NCI-H2171 treated with DMSO at 0.1 percent for 48 hours (cell line): ENCODE results near the gene CFAP77.

Experiments
- DNase-seq: peaks from one replicate; lab custom pipeline; 2025; lab: John Stamatoyannopoulos, UW

The CFAP77 gene

GRCh38 chr9:132582276-132582785, 172.3 kb downstream of the CFAP77 start, which contains the start of gene BARHL1:
BARHL1 (plus strand) TSS chr9:132582606; CDS start chr9:132582798, 192 bp downstream.
- DNase-seq = no peak

DNA sequence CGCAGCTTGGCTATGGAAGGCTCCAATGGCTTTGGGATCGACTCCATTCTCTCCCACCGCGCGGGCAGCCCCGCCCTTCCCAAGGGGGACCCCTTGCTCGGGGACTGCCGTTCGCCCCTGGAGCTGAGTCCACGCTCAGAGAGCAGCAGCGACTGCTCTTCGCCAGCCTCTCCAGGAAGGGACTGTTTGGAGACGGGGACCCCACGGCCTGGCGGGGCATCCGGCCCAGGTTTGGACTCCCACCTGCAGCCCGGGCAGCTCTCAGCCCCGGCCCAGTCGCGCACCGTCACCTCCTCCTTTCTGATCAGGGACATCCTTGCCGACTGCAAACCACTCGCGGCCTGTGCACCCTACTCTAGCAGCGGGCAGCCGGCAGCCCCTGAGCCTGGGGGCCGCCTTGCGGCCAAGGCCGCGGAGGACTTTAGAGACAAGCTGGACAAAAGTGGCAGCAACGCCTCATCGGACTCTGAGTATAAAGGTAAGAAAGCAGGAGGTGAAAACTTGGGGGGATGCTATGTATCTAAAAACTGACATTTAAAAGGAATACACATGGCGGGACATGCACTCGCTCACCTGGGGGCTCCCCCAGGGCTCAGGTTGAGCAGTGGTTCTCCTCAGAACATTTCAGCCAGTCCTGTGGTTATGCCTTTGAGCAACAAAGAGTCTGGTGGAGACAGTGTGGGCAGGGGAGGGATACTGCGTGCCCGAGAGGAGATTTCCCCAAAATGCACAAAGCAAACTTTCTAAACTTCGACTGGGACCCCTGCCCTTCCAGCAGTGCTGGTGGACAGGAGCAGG, 173.0 kb downstream of the CFAP77 start:
- no peak for DNase-seq

- no peak for DNase-seq
These were observed 173.7 kb downstream of the CFAP77 start for GRCh38 chr9:132583584-132584304.

- DNase-seq = no peak
These were observed 174.9 kb downstream of the CFAP77 start for GRCh38 chr9:132584601-132585560.

DNA sequence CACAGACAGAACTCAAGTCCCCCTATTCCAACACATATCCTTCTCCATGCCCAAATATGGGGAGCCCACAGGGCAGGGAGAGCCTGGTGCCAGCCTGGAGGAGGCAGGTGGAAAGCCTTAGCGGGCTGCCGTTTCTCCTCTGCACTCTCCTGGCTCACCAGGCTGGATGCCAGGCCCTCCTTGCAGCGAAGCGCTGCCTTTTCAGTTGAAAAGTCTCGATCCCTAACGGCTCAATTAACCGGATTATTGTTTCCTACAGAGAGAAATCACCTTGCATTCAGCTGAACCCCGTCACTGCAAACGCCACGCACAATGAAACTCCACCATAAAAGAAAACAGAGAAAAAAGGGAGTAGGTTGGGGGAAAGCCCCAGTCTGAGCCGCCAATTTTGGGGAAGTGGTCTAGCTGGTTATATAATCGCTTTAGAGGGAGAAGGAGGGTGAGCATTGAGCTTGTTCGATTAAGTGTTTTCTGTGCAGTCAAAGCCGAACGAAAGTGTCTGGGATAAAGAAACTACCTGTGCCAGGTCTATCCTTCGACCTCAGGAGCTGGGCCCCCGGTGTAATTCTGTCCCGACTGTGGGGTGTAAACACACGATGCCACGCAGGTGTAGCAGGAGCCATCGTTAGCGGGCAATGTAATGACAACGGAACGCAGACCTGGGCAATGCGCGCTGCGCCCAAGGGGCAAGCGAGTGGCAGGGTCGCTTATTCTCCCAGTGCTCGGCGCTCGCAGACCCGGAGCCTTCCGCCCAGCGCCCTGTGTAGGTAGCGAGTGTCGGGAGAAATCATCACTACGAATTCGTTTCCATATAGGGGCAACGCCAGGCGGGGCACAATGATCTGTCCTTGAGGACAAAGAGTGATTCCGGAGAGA, 176.2 kb downstream of the CFAP77 start:
- DNase-seq = no peak

GRCh38 chr9:132586830-132587591, 177.0 kb downstream of the CFAP77 start:
- DNase-seq = no peak

DNA sequence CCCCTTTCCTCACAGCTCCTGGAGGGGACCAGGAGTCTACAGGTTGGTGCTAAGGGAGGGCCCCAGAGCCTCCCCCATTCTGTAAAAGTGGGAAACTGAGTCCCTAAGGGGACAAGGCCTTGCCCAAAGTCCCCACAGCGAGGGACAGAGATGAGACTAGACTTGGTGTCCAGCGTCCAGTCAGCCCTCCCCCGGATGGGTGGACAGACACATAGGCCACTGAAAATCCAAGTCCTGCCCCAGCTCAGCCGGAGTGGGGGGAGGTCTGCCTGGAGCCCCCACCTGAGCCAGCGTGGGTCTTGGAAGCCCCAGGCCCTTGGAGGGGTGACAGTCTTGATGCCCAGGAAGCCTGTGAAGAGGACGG, 177.6 kb downstream of the CFAP77 start:
- DNase-seq = no peak

- DNase-seq = no peak
These were observed 178.1 kb downstream of the CFAP77 start for GRCh38 chr9:132588098-132588497.

DNA sequence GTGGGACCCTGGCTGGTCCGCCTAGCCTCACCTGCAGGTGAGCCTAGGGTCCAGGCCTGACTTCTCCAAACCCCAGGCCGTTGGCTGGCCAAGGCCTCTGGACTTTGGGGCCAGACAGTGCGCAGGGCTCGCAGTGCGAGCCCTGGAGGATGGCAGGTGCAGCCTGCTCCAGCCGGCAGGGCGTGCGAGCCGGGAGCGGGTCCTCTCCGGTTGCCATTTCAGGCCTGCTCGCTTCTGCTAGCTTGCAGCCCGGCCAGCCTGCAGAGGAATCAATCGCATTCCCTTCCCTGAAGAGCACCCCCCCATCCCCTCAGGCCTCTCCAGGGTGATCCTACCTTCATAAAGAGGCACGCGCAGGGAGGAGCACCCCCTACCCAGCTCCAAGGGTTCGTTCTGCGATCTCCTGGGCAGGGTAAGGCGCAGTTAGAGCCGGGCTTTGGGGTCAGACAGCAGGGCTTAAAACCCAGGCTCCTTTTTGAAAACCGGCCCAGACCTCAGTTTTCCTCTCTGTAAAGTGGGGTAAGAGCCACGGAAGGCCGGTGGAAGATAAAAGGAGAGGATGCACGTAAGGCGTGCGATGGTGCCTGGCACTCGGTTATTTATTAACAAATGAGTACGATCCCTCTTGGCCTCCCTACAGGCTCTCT, 178.6 kb downstream of the CFAP77 start:
- DNase-seq = no peak

GRCh38 chr9:132589148-132590036, 179.4 kb downstream of the CFAP77 start:
- DNase-seq = no peak

DNA sequence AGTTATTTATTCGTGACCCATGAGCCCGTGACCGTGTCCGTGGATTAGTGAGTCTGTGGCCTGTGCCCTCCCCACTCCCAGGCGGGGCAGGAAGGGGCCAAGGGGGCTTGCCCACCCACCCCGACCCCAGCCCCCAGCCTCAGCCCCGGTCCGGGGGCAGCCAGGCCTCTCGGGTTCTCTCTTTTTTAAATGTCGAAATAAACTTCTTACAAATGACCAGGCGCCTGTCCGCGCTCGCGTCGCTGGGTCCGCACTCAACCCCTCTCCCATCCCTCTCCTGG, 180.0 kb downstream of the CFAP77 start:
- DNase-seq = no peak

- peak; percentile 22 for DNase-seq
These were observed 180.5 kb downstream of the CFAP77 start for GRCh38 chr9:132590318-132591182.

DNA sequence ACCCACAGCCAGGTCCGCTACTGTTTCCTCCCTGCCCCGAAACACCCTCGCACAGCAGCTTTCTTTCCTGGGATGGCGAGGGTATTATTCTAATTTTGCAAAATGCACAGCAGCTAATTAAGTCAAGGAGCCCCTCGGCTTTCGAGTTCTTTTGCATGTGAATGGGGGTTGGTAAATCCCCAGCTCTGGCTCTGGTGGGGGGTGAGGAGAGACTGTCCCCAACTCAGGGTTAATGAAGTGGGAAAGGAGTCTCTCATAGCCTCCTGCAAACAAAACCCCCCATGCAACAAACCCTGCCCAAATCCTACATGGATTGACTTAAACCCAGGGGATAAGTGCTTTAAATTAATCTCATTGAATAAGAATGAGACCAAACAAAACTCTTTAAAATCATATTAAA, 181.2 kb downstream of the CFAP77 start:
- no peak for DNase-seq

DNA sequence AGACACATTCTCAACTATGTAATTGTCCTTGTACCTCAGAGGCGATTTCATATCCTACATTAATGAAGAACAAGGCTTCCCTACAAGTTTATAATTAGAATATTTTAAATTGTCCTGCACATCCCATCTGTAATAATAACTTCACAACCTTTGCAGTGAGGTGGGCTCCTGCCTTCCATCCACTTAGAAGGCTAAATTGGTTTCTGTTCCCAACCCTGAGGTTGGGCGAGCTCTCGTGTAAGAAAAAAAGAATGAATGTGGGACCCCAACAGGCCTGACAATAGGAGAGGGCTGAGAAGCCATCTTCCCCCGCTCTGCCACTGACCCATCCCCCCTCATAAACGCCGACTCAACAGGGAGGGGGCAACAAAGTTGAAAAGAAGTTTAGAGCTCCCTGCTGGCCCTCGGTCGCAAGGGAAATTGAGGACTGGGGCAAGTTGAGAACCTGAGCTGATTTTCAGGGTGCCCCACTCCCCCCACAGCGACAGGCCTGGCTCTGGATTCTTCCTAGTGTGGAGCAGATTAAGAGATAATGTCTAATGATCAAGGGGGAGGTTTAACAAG, 181.8 kb downstream of the CFAP77 start:
- no peak for DNase-seq

DNA sequence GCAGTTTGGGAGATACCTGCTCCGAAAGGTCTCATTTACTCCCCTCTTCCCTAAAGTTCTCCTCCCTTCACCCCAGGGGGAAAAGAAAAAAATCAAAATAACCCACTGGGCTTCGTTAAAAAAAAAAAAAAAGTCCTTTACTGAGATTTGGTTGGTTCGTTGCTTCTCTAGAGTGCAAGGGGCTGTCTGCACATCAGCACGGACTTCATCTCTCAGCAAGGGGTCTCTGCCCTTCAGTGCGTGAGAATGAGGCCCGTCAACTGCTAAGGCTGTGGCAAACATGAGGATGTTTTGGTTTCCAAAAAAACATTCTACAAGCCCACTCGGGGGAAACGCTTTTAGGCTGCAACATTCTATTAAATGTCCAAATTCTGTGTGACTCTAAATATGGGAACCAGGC, 182.4 kb downstream of the CFAP77 start:
- DNase-seq = no peak

DNA sequence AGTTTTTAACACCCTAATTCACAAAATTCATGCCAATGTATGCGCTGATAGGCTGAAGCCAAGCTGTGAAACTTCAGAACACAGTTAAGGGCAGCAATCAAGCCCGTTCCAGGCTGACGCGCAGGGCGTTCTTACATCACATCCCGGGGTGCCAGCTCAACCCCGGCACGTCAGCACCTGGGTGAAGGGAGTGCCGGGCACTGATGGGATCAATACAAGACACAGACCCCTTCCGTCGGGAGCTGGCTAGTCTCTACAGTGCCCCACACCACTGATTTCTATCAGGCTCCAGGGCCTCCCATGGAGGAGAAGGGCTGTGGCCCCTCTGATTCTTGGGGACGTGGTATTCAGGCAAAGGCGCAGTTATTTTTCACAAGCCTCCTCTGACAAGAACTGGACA, 184.4 kb downstream of the CFAP77 start:
- DNase-seq = no peak

DNA sequence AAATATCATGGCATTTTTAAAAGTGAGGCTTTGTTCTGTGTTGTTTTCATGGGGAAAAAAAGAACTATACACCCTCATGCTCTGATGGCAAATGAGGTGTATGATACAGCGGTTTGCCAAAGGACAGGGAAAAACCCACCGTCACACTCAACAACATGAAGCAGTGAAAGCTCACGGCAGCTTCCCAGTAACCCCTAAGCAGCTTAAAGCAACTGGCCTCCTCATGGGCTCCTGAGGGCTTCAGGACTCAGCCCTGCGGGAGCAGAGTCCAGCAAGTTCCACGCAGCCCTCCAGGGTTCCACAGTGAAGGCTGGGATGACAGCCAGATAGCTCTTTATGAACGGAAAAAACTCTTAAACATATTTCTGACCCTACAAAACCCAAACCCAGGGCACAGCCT, 185.3 kb downstream of the CFAP77 start:
- no peak for DNase-seq

DNA sequence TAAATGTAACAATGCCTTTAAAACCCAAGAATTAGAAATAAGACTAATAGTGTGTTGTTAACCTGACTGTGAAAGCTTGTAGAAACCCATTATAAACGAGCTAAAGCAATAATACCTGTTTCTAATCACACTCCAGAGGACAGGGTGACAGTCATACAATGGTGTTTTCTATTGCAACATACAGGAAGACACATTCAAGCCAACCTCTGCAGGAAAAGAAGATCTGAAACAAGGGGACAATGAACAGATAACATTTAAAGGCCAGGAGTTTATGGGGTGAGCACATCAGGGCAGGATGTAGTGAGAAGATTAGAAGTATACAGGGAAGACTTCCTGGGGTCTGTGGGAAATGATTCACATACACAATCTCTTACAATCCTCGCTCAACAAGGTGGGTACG, 186.2 kb downstream of the CFAP77 start:
- no peak for DNase-seq
